ENCODE data around the gene DUSP1. TPM values are rescaled to one million over a fixed set of nuclear protein-coding genes. Genes with fewer than 3 reads are reported as not detected.

DUSP1 gene
- total RNA-seq, 1 donor from 2014 or later = 227 TPM

DNA sequence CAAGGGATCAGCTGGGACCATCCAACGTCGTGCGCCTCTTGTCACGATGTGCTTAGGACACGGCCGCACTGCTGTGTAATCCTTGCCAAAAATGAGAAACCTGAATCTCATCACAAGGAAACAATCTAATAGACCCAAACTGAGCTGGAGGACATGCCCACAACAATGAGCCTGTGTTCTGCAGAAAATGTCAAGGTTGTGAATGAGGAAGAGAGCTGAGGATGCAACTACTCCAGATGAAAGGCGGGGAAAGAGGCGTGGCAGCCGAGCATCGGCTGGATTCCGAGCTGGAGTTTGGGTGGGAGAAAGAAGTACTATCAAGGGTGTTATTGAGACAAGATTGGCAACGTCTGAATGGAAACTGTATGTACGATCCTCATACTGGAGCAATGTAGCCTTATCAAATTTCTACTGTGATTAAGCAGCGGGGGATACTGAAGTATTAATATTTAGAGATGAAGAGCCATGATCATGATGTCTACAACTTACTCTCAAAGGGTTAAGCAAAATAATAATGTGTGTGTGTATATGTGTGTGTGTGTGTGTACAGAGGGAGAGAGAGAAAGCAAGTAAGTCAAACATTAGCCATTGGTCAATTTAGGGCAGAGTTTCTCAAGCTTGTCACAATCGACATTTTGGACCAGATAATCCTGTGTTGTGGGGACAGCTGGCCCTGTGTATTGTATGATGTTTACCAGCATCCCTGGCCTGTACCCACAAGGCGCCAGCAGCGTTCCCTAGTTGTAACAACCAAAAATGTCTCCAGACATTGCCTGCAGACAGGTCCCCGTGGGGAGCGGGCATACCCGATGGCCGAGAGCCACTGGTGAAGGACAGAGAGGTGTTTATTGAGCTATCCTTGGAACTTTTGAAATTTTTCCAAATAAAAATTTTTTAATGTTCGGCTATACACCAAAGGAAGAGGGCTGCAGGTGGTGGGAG, 46.5 kb downstream of the DUSP1 start:
- no peaks in the 10 kb centered on the region for H3K27me3 ChIP-seq (ENCODE audit: control insufficient read depth, insufficient read depth, low read length)

DNA sequence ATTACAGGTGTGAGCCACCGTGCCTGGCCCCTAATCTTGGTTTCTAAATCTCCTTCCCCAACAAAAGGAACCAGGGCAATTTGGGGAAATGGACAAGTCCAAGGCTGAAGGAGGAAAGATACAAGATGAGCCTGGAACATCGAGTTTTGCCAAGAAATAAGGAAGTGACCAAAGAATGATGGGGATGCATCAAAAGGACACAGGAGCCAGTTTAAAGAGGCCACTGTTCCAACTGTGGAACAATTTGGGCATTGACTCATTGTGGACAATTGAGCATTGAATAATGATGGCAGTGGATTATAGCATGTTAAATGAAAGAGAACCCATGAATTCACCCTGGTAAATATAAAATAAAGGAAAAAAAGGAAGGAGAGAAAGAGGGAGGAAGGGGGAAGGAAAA, 47.5 kb downstream of the DUSP1 start:
- DNase-seq (ENCODE audit: low read depth) = no peak
- TF ChIP-seq, protein P1, sequence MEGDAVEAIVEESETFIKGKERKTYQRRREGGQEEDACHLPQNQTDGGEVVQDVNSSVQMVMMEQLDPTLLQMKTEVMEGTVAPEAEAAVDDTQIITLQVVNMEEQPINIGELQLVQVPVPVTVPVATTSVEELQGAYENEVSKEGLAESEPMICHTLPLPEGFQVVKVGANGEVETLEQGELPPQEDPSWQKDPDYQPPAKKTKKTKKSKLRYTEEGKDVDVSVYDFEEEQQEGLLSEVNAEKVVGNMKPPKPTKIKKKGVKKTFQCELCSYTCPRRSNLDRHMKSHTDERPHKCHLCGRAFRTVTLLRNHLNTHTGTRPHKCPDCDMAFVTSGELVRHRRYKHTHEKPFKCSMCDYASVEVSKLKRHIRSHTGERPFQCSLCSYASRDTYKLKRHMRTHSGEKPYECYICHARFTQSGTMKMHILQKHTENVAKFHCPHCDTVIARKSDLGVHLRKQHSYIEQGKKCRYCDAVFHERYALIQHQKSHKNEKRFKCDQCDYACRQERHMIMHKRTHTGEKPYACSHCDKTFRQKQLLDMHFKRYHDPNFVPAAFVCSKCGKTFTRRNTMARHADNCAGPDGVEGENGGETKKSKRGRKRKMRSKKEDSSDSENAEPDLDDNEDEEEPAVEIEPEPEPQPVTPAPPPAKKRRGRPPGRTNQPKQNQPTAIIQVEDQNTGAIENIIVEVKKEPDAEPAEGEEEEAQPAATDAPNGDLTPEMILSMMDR (IDR thresholded peaks at IDR 0.05; ENCODE audit: insufficient read depth, low read length, poor library complexity, severe bottlenecking) = no peak
- no peak overlapping the region for H3K4me3 ChIP-seq (ENCODE audit: low read depth, low read length)
- H3K27me3 ChIP-seq (ENCODE audit: control insufficient read depth, insufficient read depth, low read length) = no peaks in the 10 kb centered on the region
- no peaks in the 10 kb centered on the region for H3K36me3 ChIP-seq (ENCODE audit: control insufficient read depth, insufficient read depth, low read length)

More for the DNA sequence above, 46.5 kb downstream of the DUSP1 start:
- Histone ChIP-seq H3K4me3 (ENCODE audit: low read depth, low read length) (no peak overlapping the region), H3K36me3 (ENCODE audit: control insufficient read depth, insufficient read depth, low read length) (no peaks in the 10 kb centered on the region)
- TF ChIP-seq, protein P1 (IDR thresholded peaks at IDR 0.05; ENCODE audit: insufficient read depth, low read length, poor library complexity, severe bottlenecking) = no peak
- DNase-seq (ENCODE audit: low read depth) = no peak

DNA sequence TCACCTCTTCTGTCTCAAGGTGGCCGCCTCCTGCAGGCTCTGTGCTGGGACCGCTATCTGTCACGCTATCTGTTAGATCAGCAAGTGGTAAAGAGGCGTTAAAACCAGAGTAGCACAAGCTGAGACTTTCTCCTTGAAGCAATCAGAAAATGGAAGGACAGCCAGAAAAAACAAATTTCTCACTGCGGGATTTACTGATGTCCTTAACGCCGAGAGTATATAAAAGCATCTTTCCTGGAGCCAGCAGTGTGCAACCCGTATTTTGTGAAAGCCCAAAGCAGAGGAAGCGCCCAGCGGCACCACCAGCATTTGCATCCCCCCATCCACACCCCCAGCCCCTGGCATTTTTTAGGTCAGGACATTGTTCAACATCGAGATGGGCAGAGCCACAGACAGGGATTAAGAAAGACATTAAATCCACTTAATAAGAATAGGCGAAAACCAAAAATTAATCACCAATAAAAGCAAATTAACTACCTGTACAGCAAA, 48.6 kb downstream of the DUSP1 start:
- TF ChIP-seq, protein P1 (IDR thresholded peaks at IDR 0.05; ENCODE audit: insufficient read depth, low read length, poor library complexity, severe bottlenecking) = no peak
- H3K27me3 ChIP-seq (ENCODE audit: control insufficient read depth, insufficient read depth, low read length) = no peaks in the 10 kb centered on the region

GRCh38 chr5:172721455-172722326, 49.3 kb downstream of the DUSP1 start:
- H3K4me3 ChIP-seq (ENCODE audit: low read depth, low read length) = no peak overlapping the region
- H3K27me3 ChIP-seq (ENCODE audit: control insufficient read depth, insufficient read depth, low read length) = no peaks in the 10 kb centered on the region
- no peaks in the 10 kb centered on the region for H3K36me3 ChIP-seq (ENCODE audit: control insufficient read depth, insufficient read depth, low read length)
- TF ChIP-seq, protein P1 (IDR thresholded peaks at IDR 0.05; ENCODE audit: insufficient read depth, low read length, poor library complexity, severe bottlenecking) = no peak
- DNase-seq (ENCODE audit: low read depth) = no peak

More for the DNA sequence above, 48.6 kb downstream of the DUSP1 start:
- Histone ChIP-seq H3K4me3 (ENCODE audit: low read depth, low read length) (no peak overlapping the region), H3K36me3 (ENCODE audit: control insufficient read depth, insufficient read depth, low read length) (no peaks in the 10 kb centered on the region)
- no peak for DNase-seq (ENCODE audit: low read depth)

DNA sequence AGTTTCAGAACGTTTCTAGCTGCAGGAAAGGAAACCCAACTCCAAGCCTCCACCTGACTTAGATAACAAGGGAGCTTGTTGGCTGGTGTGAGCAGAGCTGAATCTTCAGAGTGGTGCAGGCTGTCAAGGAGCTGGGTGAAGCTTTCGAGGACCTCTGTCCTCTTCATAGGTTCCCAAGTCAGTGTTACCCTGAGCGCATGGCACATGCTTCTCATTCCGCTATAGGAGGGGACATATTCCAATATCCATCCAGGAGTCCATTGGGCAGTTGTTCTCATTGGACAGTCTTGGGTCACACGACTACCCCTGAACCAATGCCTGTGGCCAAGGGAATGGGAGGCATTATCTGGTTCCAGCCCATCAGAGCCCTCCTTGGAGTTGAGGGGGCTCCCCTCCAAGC, 50.3 kb downstream of the DUSP1 start:
- TF ChIP-seq, protein P1 (IDR thresholded peaks at IDR 0.05; ENCODE audit: insufficient read depth, low read length, poor library complexity, severe bottlenecking) = no peak
- Histone ChIP-seq H3K27me3 (ENCODE audit: control insufficient read depth, insufficient read depth, low read length) (no peaks in the 10 kb centered on the region), H3K36me3 (ENCODE audit: control insufficient read depth, insufficient read depth, low read length) (no peaks in the 10 kb centered on the region), H3K4me3 (ENCODE audit: low read depth, low read length) (no peak overlapping the region)
- no peak for DNase-seq (ENCODE audit: low read depth)
